Colonic mucosa (tissue), 4 donors: ENCODE results near the gene TTC7B. TPM values are rescaled to one million over a fixed set of nuclear protein-coding genes. Genes with fewer than 3 reads are reported as not detected.

Experiments used
- DNase-seq: peaks from one replicate; pipeline ENCODE4 v3.0.0-alpha.2; 2020
- H3K27ac ChIP-seq: fragments of 200-600 bp; one replicate; pipeline ENCODE4 v1.8.0; 2021
- H3K27me3 ChIP-seq: fragments of 200-600 bp; one replicate; pipeline ENCODE4 v1.8.0; 2021
- H3K36me3 ChIP-seq: fragments of 200-600 bp; one replicate; pipeline ENCODE4 v1.8.0; 2021
- H3K4me1 ChIP-seq: fragments of 200-600 bp; one replicate; pipeline ENCODE4 v1.8.0; 2021; ENCODE audit warnings: mild to moderate bottlenecking
- H3K4me3 ChIP-seq: fragments of 200-600 bp; one replicate; pipeline ENCODE4 v1.8.0; 2021
- H3K9ac ChIP-seq, 2 donors: one replicate each; pipeline ENCODE4 v1.7.0; 2013; ENCODE audit warnings: control low read depth in 2 of 2, low read depth in 2 of 2, low read length in 2 of 2
- H3K9me3 ChIP-seq: fragments of 200-600 bp; one replicate; pipeline ENCODE4 v1.8.0; 2021
- intact Hi-C: fragments of 100-400 bp; cut with DNase I; formaldehyde crosslinking; loops from one replicate; pipeline ENCODE4 v1.14.1; 2022
- total RNA-seq, 2 donors: library from RNA; stranded (reverse); fragmentation: NEBNext Ultra II Directional in 1 of 2; extraction: Animal tissue kit (Norgen Biotek cat#: 25700) in 1 of 2; gene quantifications; one replicate each; pipeline ENCODE4 v1.2.1, GENCODE V29; 2021
- TF ChIP-seq, protein P1 (sequence below): fragments of 200-600 bp; IDR thresholded peaks from one replicate; pipeline ENCODE4 v1.8.0; 2022; ENCODE audit warnings: antibody characterized with exemption, mild to moderate bottlenecking
- donor health status: healthy.
- donor health status: DM: no; HTN: no; CAD: no.
- donor health status: DM: no; HTN: no; CAD: no.

The TTC7B gene
- total RNA-seq, 2 donors from 2014 or later: 3.3 to 11.8 TPM

DNA sequence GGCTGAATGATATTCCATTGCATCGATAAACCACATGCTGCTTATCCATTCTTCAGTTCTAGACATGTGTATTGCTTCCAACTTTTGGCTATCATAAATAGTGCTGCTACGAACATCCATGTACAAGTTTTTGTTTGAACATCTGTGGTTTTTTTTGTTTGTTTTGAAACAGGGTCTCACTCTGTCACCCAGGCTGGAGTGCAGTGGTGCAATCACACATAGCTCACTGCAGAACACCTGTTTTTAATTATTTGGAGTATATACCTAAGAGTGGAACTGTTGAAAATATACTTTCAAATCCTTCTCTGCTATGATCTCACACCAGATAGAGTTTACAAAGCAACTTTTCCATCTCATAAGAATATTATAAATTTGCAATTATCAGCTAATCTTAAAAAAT is 124.2 kb downstream of the TTC7B start:
- no peak overlapping the region for H3K9ac ChIP-seq
- H3K4me1 ChIP-seq: no peaks in the 10 kb centered on the region
- no peaks in the 10 kb centered on the region for H3K9me3 ChIP-seq
- H3K27me3 ChIP-seq: no peaks in the 10 kb centered on the region
- H3K4me3 ChIP-seq: no peak overlapping the region
- no peak overlapping the region for H3K27ac ChIP-seq
- no peak for DNase-seq
- intact Hi-C loops: no loop called here
- H3K36me3 ChIP-seq: no peaks in the 10 kb centered on the region
- TF ChIP-seq, protein P1, sequence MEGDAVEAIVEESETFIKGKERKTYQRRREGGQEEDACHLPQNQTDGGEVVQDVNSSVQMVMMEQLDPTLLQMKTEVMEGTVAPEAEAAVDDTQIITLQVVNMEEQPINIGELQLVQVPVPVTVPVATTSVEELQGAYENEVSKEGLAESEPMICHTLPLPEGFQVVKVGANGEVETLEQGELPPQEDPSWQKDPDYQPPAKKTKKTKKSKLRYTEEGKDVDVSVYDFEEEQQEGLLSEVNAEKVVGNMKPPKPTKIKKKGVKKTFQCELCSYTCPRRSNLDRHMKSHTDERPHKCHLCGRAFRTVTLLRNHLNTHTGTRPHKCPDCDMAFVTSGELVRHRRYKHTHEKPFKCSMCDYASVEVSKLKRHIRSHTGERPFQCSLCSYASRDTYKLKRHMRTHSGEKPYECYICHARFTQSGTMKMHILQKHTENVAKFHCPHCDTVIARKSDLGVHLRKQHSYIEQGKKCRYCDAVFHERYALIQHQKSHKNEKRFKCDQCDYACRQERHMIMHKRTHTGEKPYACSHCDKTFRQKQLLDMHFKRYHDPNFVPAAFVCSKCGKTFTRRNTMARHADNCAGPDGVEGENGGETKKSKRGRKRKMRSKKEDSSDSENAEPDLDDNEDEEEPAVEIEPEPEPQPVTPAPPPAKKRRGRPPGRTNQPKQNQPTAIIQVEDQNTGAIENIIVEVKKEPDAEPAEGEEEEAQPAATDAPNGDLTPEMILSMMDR: no peak

DNA sequence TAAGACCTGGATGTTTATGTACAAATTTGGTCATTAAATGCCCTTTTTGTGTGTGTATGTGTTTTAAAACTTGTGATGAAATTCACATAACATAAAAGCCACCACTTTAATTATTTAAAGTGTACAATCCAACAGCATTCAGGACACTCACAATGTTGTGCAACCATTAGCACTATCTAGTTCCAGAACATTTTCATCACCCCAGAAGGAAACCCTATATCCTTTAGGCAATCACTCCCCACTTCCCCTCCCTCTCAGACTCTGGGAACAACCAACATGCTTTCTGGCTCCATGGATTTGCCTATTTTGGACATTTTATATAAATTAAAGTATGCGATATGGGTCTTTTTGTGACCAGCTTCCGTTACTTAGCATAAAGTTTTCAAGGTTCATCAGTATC is 124.6 kb downstream of the TTC7B start:
- TF ChIP-seq, protein P1: no peak
- Histone ChIP-seq H3K4me3 (no peak overlapping the region), H3K27ac (no peak overlapping the region), H3K27me3 (no peaks in the 10 kb centered on the region), H3K9ac (no peak overlapping the region), H3K4me1 (no peaks in the 10 kb centered on the region), H3K36me3 (no peaks in the 10 kb centered on the region), H3K9me3 (no peaks in the 10 kb centered on the region)
- intact Hi-C loops: no loop called here
- no peak for DNase-seq

DNA sequence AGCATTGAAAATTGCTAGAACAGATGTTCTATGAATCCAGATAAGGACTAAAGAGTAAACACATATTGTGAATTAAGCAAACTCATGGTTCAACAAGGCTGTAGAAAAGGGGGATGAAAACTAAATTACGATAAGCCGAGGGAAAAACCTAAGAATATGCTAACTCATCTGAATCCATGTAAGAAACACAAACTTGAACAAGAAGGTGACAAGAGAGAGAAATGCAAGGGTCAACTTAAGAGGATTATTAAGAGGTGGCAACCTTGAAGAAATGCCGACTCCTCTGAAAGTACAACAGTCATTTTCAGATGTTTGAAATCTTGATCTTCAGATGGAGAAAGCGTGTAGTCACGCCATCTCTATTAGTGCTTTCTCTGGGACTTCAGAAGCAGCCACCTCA is 128.6 kb downstream of the TTC7B start:
- H3K9me3 ChIP-seq: no peaks in the 10 kb centered on the region
- no peak overlapping the region for H3K9ac ChIP-seq
- H3K4me3 ChIP-seq: no peak overlapping the region
- no peak overlapping the region for H3K27ac ChIP-seq
- H3K27me3 ChIP-seq: no peaks in the 10 kb centered on the region
- DNase-seq: no peak
- intact Hi-C loops: no loop called here
- TF ChIP-seq, protein P1: no peak
- no peaks in the 10 kb centered on the region for H3K4me1 ChIP-seq
- H3K36me3 ChIP-seq: no peaks in the 10 kb centered on the region

DNA sequence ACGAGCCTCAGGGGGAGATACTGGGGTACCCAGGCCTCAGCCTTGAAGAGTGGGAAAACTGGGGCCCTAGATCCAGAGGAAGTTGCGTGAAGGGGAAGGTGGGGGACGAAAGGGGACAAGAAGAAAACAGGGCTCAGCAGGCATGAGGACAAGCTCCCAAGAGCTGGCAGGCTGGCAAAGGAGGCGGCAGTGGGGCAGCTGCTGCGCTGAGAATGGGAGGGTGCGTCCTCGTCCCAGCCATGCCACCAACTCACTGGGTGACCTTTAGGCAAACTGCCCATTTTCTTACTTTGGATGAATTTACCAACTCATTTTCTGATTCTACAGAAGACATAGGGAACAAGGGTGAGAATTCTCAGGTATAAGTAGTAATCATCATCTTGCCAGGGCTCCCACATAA is 133.6 kb downstream of the TTC7B start:
- Histone ChIP-seq H3K9me3 (no peaks in the 10 kb centered on the region), H3K27ac (no peak overlapping the region), H3K36me3 (no peaks in the 10 kb centered on the region), H3K9ac (no peak overlapping the region), H3K4me3 (no peak overlapping the region), H3K27me3 (no peaks in the 10 kb centered on the region), H3K4me1 (no peaks in the 10 kb centered on the region)
- no peak for DNase-seq
- TF ChIP-seq, protein P1: no peak
- intact Hi-C loops: no loop called here

DNA sequence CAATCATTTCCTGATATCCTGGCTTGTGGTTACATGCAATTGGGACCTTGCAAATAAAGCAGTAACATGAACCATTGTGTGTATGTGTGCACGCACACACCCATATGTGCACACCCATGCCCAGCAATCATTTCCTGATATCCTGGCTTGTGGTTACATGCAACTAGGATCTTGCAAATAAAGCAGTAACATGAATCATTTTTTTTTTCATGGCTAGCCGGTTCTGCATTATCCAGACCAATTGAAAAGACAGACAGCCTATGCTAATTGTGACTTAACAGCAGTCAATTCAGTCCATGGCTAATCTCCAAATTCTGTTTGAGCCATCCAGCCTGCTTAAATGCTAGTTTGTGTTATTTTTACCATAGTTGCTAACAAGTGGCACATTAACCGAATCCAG is 134.3 kb downstream of the TTC7B start:
- no peak overlapping the region for H3K9ac ChIP-seq
- H3K27me3 ChIP-seq: no peaks in the 10 kb centered on the region
- H3K36me3 ChIP-seq: no peaks in the 10 kb centered on the region
- TF ChIP-seq, protein P1: no peak
- no peaks in the 10 kb centered on the region for H3K4me1 ChIP-seq
- H3K27ac ChIP-seq: no peak overlapping the region
- intact Hi-C loops: no loop called here
- DNase-seq: no peak
- no peaks in the 10 kb centered on the region for H3K9me3 ChIP-seq
- no peak overlapping the region for H3K4me3 ChIP-seq
